ENCODE results near the gene MGST2. TPM values are rescaled to one million over a fixed set of nuclear protein-coding genes. Genes with fewer than 3 reads are reported as not detected.

Gene MGST2
- total RNA-seq = 100 to 1,000 TPM; 101 to 135 TPM

DNA sequence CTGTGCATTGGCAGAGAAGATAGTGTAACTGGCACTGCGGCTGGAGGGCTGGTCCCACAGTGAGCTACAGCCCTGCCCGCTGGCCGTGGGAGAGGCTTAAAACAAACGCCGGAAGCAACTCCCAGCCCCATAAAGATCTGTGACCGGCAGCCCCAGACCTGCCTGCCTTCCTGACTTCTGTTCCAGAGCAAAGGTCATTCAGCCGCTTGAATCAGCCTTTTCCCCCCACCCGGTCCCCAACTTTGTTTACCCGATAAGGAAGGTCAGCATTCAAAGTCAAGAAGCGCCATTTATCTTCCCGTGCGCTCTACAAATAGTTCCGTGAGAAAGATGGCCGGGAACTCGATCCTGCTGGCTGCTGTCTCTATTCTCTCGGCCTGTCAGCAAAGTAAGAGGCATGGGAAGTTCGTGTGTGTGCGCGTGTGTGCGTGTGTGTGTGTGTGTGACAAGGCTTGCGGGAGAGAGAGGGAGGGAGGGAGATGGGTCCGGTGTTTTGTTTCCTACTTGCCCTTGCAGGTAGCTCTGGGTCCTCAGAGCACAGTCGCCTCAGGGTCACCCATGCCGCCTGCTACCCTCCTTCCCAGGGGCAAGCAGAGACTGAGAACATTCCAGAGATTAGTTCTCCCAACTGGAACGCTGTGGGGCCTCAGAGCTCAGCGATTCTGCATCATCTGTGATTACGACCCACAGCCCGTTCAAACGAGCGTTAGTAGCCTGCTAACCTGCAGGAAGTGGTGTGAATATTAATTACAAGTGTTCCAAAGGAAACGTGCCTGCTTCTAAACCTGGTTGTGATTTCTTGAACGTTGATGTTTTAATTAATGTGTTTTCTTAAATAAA lies at the start of gene MGST2:
Gene MGST2, plus strand, starts transcription at position 130 of the 840 bp plus-strand sequence. Its CDS starts 201 bp downstream, at position 331.
- Histone ChIP-seq H3K4me1 (replicated peaks) (peaks cover 7% of the 10 kb centered on the region), H3K27me3 (replicated peaks; ENCODE audit: insufficient read depth) (no peaks in the 10 kb centered on the region), H3K27ac (peak within 1 kb of the TSS; percentile 87 to 91), H3K36me3 (no peaks in the 10 kb centered on the region), H3K9me3 (no peaks in the 10 kb centered on the region), H3K4me3 (peak within 1 kb of the TSS; percentile 47 to 53)
- TF ChIP-seq POLR2A (IDR thresholded peaks at IDR 0.05) = peak; percentile 24
- TF ChIP-seq, protein P1, sequence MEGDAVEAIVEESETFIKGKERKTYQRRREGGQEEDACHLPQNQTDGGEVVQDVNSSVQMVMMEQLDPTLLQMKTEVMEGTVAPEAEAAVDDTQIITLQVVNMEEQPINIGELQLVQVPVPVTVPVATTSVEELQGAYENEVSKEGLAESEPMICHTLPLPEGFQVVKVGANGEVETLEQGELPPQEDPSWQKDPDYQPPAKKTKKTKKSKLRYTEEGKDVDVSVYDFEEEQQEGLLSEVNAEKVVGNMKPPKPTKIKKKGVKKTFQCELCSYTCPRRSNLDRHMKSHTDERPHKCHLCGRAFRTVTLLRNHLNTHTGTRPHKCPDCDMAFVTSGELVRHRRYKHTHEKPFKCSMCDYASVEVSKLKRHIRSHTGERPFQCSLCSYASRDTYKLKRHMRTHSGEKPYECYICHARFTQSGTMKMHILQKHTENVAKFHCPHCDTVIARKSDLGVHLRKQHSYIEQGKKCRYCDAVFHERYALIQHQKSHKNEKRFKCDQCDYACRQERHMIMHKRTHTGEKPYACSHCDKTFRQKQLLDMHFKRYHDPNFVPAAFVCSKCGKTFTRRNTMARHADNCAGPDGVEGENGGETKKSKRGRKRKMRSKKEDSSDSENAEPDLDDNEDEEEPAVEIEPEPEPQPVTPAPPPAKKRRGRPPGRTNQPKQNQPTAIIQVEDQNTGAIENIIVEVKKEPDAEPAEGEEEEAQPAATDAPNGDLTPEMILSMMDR (IDR thresholded peaks at IDR 0.05) = no peak
- peak; percentile 61 for TF ChIP-seq POLR2AphosphoS5 (IDR thresholded peaks at IDR 0.05)
- WGBS = 1% methylated on average over 32 of the region's 32 CpGs
- intact Hi-C loops (cut with DNase I) = loop anchor here (5.0 to 10.0 kb wide), 4 partner anchors 66 to 586 kb away; partner anchors contain the start of gene MAML3
- peak; percentile 83 for DNase-seq (ENCODE audit: low spot score)

- no peaks in the 10 kb centered on the region for H3K36me3 ChIP-seq
- TF ChIP-seq POLR2AphosphoS5 (IDR thresholded peaks at IDR 0.05) (no peak), POLR2A (IDR thresholded peaks at IDR 0.05) (no peak)
- TF ChIP-seq, protein P1 (IDR thresholded peaks at IDR 0.05) = no peak
- no peaks in the 10 kb centered on the region for H3K4me1 ChIP-seq (replicated peaks)
- no peak overlapping the region for H3K27ac ChIP-seq
- H3K9me3 ChIP-seq = no peaks in the 10 kb centered on the region
- H3K27me3 ChIP-seq (replicated peaks; ENCODE audit: insufficient read depth) = no peaks in the 10 kb centered on the region
- WGBS = 49% methylated on average over 7 of the region's 7 CpGs
- no peak for DNase-seq (ENCODE audit: low spot score)
- intact Hi-C loops (cut with DNase I) = no loop called here
- no peak overlapping the region for H3K4me3 ChIP-seq
Observed at GRCh38 chr4:139617702-139618490, 47.7 kb upstream of the MGST2 start.

DNA sequence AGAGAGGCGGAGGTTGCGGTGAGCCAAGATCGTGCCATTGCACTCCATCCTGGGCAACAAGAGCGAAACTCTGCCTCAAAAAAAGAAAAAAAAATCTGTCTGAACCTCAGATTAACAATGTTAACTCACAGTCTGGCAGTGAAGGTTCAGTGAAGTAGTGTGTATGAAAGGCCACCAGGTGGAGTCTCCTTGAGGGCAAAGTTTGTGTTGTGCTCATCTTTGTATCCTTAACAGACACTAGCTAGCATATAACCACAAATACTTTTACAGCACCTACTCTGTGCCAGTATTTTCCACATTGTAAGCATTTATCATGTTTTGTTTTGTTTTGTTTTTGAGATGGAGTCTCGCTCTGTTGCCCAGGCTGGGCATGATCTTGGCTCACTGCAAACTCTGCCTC lies 46.0 kb upstream of the MGST2 start:
- intact Hi-C loops (cut with DNase I) = no loop called here
- no peak for DNase-seq (ENCODE audit: low spot score)
- 98% methylated on average over 5 of the region's 5 CpGs for WGBS

DNA sequence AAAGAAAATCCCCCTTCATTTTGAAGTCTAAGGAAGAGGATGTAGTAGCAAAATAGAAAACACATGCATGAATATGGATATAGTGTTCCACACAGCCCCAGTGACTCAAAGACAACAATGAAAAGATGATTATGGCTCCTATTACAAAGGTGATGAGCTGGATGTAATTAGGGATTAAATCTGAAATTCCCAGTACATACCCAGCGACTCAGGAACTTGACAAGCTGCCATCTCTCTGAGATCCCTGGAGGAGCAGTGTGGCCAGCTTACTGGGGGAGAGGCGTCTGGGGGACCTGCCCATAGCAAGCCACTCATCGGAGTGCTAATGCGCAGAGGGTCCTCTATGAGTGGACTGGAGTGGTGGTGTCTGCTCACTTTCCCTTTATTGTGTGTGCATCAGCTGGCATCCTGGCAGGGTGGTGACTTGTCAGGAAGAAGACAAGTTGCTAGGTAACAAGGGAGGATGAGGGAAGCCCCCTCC lies 42.7 kb upstream of the MGST2 start:
- H3K27me3 ChIP-seq (replicated peaks; ENCODE audit: insufficient read depth) = no peaks in the 10 kb centered on the region
- TF ChIP-seq POLR2A (IDR thresholded peaks at IDR 0.05) = no peak
- TF ChIP-seq, protein P1 (IDR thresholded peaks at IDR 0.05) = no peak
- no peak for TF ChIP-seq POLR2AphosphoS5 (IDR thresholded peaks at IDR 0.05)
- H3K9me3 ChIP-seq = no peaks in the 10 kb centered on the region
- H3K27ac ChIP-seq = no peak overlapping the region
- intact Hi-C loops (cut with DNase I) = no loop called here
- no peak overlapping the region for H3K4me3 ChIP-seq
- no peak for DNase-seq (ENCODE audit: low spot score)
- 90% methylated on average over 4 of the region's 4 CpGs for WGBS
- no peaks in the 10 kb centered on the region for H3K36me3 ChIP-seq
- no peaks in the 10 kb centered on the region for H3K4me1 ChIP-seq (replicated peaks)

More for the DNA sequence above, 46.0 kb upstream of the MGST2 start:
- no peak for TF ChIP-seq POLR2AphosphoS5 (IDR thresholded peaks at IDR 0.05)
- TF ChIP-seq, protein P1 (IDR thresholded peaks at IDR 0.05) = peak in 2 of 4 experiments; percentile 24 to 47
- no peaks in the 10 kb centered on the region for H3K9me3 ChIP-seq
- H3K27me3 ChIP-seq (replicated peaks; ENCODE audit: insufficient read depth) = no peaks in the 10 kb centered on the region
- no peaks in the 10 kb centered on the region for H3K36me3 ChIP-seq
- H3K4me3 ChIP-seq = no peak overlapping the region
- H3K4me1 ChIP-seq (replicated peaks) = no peaks in the 10 kb centered on the region
- H3K27ac ChIP-seq = no peak overlapping the region

Measured in prostate gland (tissue), 2 donors.